Measurements from ENCODE around the gene NXT2. TPM values are rescaled to one million over a fixed set of nuclear protein-coding genes. Genes with fewer than 3 reads are reported as not detected.

NXT2 gene
- total and polyA plus RNA-seq, 9 of the 15 experiments (the other 6 are each of a cell fraction or from before 2014, with no cell fraction given) = 6.1 to 29.6 (median 14.2) TPM

DNA sequence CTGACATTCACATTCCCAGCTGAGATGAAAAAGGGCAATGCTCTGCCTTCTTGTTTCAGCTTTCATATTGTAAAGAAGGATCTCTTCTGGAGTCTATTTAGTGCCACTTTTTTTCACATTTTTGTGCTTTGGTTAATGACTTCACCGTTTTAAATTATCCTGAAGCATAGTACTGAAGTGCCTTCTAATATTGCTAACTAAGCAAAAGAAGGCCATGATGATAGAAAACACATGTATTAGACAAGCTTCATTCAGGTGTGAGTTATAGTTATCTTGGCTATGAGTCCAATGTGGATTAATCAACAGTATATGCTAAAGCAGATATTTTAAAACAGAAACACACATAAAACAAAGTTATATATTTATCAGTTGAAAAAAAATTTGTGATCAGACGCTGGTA lies 40.4 kb downstream of the NXT2 start:
- TF ChIP-seq, protein P1, sequence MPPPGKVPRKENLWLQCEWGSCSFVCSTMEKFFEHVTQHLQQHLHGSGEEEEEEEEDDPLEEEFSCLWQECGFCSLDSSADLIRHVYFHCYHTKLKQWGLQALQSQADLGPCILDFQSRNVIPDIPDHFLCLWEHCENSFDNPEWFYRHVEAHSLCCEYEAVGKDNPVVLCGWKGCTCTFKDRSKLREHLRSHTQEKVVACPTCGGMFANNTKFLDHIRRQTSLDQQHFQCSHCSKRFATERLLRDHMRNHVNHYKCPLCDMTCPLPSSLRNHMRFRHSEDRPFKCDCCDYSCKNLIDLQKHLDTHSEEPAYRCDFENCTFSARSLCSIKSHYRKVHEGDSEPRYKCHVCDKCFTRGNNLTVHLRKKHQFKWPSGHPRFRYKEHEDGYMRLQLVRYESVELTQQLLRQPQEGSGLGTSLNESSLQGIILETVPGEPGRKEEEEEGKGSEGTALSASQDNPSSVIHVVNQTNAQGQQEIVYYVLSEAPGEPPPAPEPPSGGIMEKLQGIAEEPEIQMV (tag; conservative IDR thresholded peaks at IDR 0.05; ENCODE audit: low read depth) = no peak
- 0 out of 2 replicates have a peak, but pooled peaks have one; percentile 17 for TF ChIP-seq ZNF316 (IDR thresholded peaks at IDR 0.05)
- H3K27me3 ChIP-seq (ENCODE audit: control insufficient read depth in 2 of 2, insufficient read depth in 2 of 2, low read length in 2 of 2) = peaks cover 3 to 5% of the 10 kb centered on the region in 2 experiments; a peak in 1 of 5 replicates
- 0% methylated on average over 2 of the region's 2 CpGs for WGBS (ENCODE audit: insufficient coverage, low coverage, missing lambda C conversion rate)
- H3K4me2 ChIP-seq (ENCODE audit: insufficient read depth, low read length) = no peak overlapping the region
- no peak for DNase-seq (ENCODE audit: extremely low read depth in 1 of 4, low spot score in 3 of 4)
- no peaks in the 10 kb centered on the region for H3K9me3 ChIP-seq (replicated peaks; ENCODE audit: control insufficient read depth, insufficient read depth, low read depth, low read length)
- H4K20me1 ChIP-seq (replicated peaks; ENCODE audit: control insufficient read depth, insufficient read depth, low read length) = no peaks in the 10 kb centered on the region
- FAIRE-seq = no peak
- no peaks in the 10 kb centered on the region for H3K36me3 ChIP-seq (ENCODE audit: control insufficient read depth, insufficient read depth, low read length)
- BruUV-seq (replicated peaks) = no TSS peak
- no peak overlapping the region for H3K4me3 ChIP-seq
- H2AFZ ChIP-seq (ENCODE audit: low read depth, low read length) = no peak overlapping the region
- intact Hi-C loops (cut with micrococcal nuclease) (no loop called here), in situ Hi-C loops (cut with MboI) (no loop called here)
- no peak overlapping the region for H3K9ac ChIP-seq (ENCODE audit: insufficient read depth in 1 of 2, low read depth in 2 of 2, low read length in 2 of 2)
- no peaks in the 10 kb centered on the region for H3K9me1 ChIP-seq (ENCODE audit: control insufficient read depth, insufficient read depth, low read length)
- ATAC-seq = no peak
- no peaks in the 10 kb centered on the region for H3K79me2 ChIP-seq (ENCODE audit: control insufficient read depth, insufficient read depth, low read length)
- no peaks in the 10 kb centered on the region for H3K4me1 ChIP-seq (replicated peaks in 1 of 2; ENCODE audit: control insufficient read depth in 2 of 2, insufficient read depth in 2 of 2, low read length in 2 of 2)
- ChIA-PET POLR2A (no interaction called here), CTCF (ENCODE audit: low intra/inter-chr PET ratio) (no interaction called here)
- H3K27ac ChIP-seq (ENCODE audit: extremely low read depth, low read depth, low read length) = no peak overlapping the region

DNA sequence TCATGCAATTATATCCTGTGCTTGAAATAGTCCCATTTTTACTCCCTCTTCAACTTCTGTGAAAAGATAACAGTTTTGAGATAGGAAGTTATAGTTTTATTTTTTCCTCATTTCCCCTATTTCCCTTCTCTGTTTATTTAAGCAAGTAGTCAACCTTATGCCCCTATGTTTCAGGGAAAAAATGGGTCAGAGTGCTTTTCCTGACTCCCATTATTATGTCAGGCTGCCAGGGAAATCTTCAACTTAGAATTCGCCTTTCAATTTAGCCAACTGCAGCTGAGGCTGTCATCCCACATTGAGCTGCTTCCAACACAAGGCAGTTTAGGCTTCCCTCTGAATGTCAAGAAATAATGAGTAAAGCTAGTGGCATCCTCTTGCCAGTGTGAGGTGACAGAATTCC lies 42.3 kb downstream of the NXT2 start:
- WGBS (ENCODE audit: insufficient coverage, low coverage, missing lambda C conversion rate) = 0% methylated on average over 1 of the region's 1 CpG
- H3K27me3 ChIP-seq (ENCODE audit: control insufficient read depth in 2 of 2, insufficient read depth in 2 of 2, low read length in 2 of 2) = peaks cover 3 to 5% of the 10 kb centered on the region in 2 experiments; a peak in 1 of 5 replicates
- TF ChIP-seq NUFIP1 (IDR thresholded peaks at IDR 0.05; ENCODE audit: partially characterized antibody) = no peak
- TF ChIP-seq TAF1 (IDR thresholded peaks at IDR 0.05; ENCODE audit: control insufficient read depth, extremely low read depth, insufficient read depth, low read length, severe bottlenecking) = no peak
- no peak for TF ChIP-seq DMBX1 (CRISPR knock-in tag; IDR thresholded peaks at IDR 0.05; ENCODE audit: borderline replicate concordance)
- TF ChIP-seq FOXK1 (CRISPR knock-in tag; IDR thresholded peaks at IDR 0.05; ENCODE audit: borderline replicate concordance) = no peak
- TF ChIP-seq TEAD2 (tag; IDR thresholded peaks at IDR 0.05) = no peak
- TF ChIP-seq LARP7 (IDR thresholded peaks at IDR 0.05) = no peak
- TF ChIP-seq ZNF717 (CRISPR knock-in tag; IDR thresholded peaks at IDR 0.05) = no peak
- TF ChIP-seq NR3C1 (CRISPR knock-in tag; IDR thresholded peaks at IDR 0.05) = no peak
- TF ChIP-seq, protein P2, sequence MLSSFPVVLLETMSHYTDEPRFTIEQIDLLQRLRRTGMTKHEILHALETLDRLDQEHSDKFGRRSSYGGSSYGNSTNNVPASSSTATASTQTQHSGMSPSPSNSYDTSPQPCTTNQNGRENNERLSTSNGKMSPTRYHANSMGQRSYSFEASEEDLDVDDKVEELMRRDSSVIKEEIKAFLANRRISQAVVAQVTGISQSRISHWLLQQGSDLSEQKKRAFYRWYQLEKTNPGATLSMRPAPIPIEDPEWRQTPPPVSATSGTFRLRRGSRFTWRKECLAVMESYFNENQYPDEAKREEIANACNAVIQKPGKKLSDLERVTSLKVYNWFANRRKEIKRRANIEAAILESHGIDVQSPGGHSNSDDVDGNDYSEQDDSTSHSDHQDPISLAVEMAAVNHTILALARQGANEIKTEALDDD (IDR thresholded peaks at IDR 0.05) = no peak
- no peak for TF ChIP-seq ZNF282 (CRISPR knock-in tag; IDR thresholded peaks at IDR 0.05)
- TF ChIP-seq, protein P3, sequence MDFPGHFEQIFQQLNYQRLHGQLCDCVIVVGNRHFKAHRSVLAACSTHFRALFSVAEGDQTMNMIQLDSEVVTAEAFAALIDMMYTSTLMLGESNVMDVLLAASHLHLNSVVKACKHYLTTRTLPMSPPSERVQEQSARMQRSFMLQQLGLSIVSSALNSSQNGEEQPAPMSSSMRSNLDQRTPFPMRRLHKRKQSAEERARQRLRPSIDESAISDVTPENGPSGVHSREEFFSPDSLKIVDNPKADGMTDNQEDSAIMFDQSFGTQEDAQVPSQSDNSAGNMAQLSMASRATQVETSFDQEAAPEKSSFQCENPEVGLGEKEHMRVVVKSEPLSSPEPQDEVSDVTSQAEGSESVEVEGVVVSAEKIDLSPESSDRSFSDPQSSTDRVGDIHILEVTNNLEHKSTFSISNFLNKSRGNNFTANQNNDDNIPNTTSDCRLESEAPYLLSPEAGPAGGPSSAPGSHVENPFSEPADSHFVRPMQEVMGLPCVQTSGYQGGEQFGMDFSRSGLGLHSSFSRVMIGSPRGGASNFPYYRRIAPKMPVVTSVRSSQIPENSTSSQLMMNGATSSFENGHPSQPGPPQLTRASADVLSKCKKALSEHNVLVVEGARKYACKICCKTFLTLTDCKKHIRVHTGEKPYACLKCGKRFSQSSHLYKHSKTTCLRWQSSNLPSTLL (IDR thresholded peaks at IDR 0.05) = no peak
- TF ChIP-seq BDP1 (IDR thresholded peaks at IDR 0.05; ENCODE audit: insufficient read depth, insufficient read length) = no peak
- no peak overlapping the region for H3K4me3 ChIP-seq
- H3K9me3 ChIP-seq (replicated peaks; ENCODE audit: control insufficient read depth, insufficient read depth, low read depth, low read length) = no peaks in the 10 kb centered on the region
- no peak overlapping the region for H3K27ac ChIP-seq (ENCODE audit: extremely low read depth, low read depth, low read length)
- no peaks in the 10 kb centered on the region for H3K9me1 ChIP-seq (ENCODE audit: control insufficient read depth, insufficient read depth, low read length)
- H3K4me2 ChIP-seq (ENCODE audit: insufficient read depth, low read length) = no peak overlapping the region
- FAIRE-seq (no peak), DNase-seq (ENCODE audit: extremely low read depth in 1 of 4, low spot score in 3 of 4) (no peak), ATAC-seq (no peak)
- ChIA-PET POLR2A (interaction anchor here (1.4 kb wide), 1 partner anchor 9 kb away, joined by 5 read pairs; no protein-coding TSS in a partner anchor), CTCF (ENCODE audit: low intra/inter-chr PET ratio) (no interaction called here)
- no peak overlapping the region for H3K9ac ChIP-seq (ENCODE audit: insufficient read depth in 1 of 2, low read depth in 2 of 2, low read length in 2 of 2)
- H3K79me2 ChIP-seq (ENCODE audit: control insufficient read depth, insufficient read depth, low read length) = no peaks in the 10 kb centered on the region
- H2AFZ ChIP-seq (ENCODE audit: low read depth, low read length) = no peak overlapping the region
- no peaks in the 10 kb centered on the region for H3K36me3 ChIP-seq (ENCODE audit: control insufficient read depth, insufficient read depth, low read length)
- BruUV-seq (replicated peaks) = no TSS peak
- no peaks in the 10 kb centered on the region for H4K20me1 ChIP-seq (replicated peaks; ENCODE audit: control insufficient read depth, insufficient read depth, low read length)
- in situ Hi-C loops (cut with MboI) = no loop called here
- intact Hi-C loops (cut with micrococcal nuclease) = no loop called here
- H3K4me1 ChIP-seq (replicated peaks in 1 of 2; ENCODE audit: control insufficient read depth in 2 of 2, insufficient read depth in 2 of 2, low read length in 2 of 2) = no peaks in the 10 kb centered on the region
